Transverse colon (tissue), 4 donors: ENCODE measurements around the gene OLIG1. TPM values are rescaled to one million over a fixed set of nuclear protein-coding genes. Genes with fewer than 3 reads are reported as not detected.

Source experiments
- DNase-seq: peaks from one replicate; pipeline ENCODE4 v3.0.0-alpha.2; 2019
- H3K27ac ChIP-seq, 4 donors: fragments of 200-600 bp; sonication (generic); 2 replicates each; pipeline ENCODE4 v1.5.1; 2016 to 2018; ENCODE audit warnings: inconsistent platforms in 4 of 4
- H3K27me3 ChIP-seq: fragments of 200-600 bp; sonication (generic); 2 replicates; pipeline ENCODE4 v1.5.1; 2017; ENCODE audit warnings: inconsistent platforms
- H3K36me3 ChIP-seq, 4 donors: fragments of 200-600 bp; sonication (generic); 2 replicates each; pipeline ENCODE4 v1.5.1; 2017 to 2019; ENCODE audit warnings: inconsistent platforms in 4 of 4
- H3K4me1 ChIP-seq, 4 donors: fragments of 200-600 bp; sonication (generic); 2 replicates each; pipeline ENCODE4 v1.5.1; 2017 to 2020; ENCODE audit warnings: inconsistent platforms in 4 of 4
- H3K4me3 ChIP-seq, 4 donors: fragments of 200-600 bp; sonication (generic); 1 replicate in 1 of 4; 2 replicates in 3 of 4; pipeline versions ENCODE4 v1.5.1 to v1.6.1; 2017 to 2019; ENCODE audit warnings: inconsistent platforms in 4 of 4
- H3K9me3 ChIP-seq, 2 donors: fragments of 200-600 bp; sonication (generic); 2 replicates each; pipeline ENCODE4 v1.5.1; 2017 to 2019; ENCODE audit warnings: inconsistent platforms in 2 of 2
- EP300 ChIP-seq: sonication (generic); formaldehyde crosslinking; IDR thresholded peaks from one replicate; pipeline ENCODE4 v1.6.1; 2017; ENCODE audit warnings: antibody characterized with exemption, low read depth
- POLR2A ChIP-seq: fragments of 450-650 bp; IDR thresholded peaks from one replicate; pipeline ENCODE4 v1.6.1; 2016; ENCODE audit warnings: antibody characterized with exemption, mild to moderate bottlenecking, moderate library complexity
- POLR2AphosphoS5 ChIP-seq, 3 donors: sonication (generic); formaldehyde crosslinking; IDR thresholded peaks; one replicate each; pipeline ENCODE4 v1.6.1; 2016; ENCODE audit warnings: antibody characterized with exemption in 3 of 3
- WGBS, 2 donors: methylation state at CpG; one replicate each; pipeline ENCODE4 v1.1.5; 2018; ENCODE audit warnings: low coverage in 1 of 2; 5-methylcytosine and 5-hydroxymethylcytosine counted together
- in situ Hi-C, 4 donors: fragments of 200-750 bp; cut with MboI; loops; one replicate each; pipeline versions ENCODE4 v1.15.0 to v1.15.1; 2017; ENCODE audit warnings: low sequenced_read_pairs in 3 of 4, low pct_ligation_motif_present in 1 of 4, low pct_unique_long_range_greater_than_20kb in 1 of 4
- intact Hi-C: fragments of 100-400 bp; cut with DNase I; formaldehyde crosslinking; loops from one replicate; pipeline ENCODE4 v1.15.1; 2023; ENCODE audit warnings: low total_unique reads
- total RNA-seq, 4 donors: library from RNA; depleted of rRNA; stranded (reverse); fragments of >200 nt; gene quantifications; one replicate each; pipeline ENCODE4 v1.1.0, GENCODE V29; 2016
- TF ChIP-seq, protein P1 (sequence below), 5 experiments: fragments of 200-600 bp in 3 of 5; fragments of 450-650 bp in 2 of 5; sonication (generic) in 3 of 5; IDR thresholded peaks; 1 replicate in 2 of 5; 2 replicates in 3 of 5; pipeline ENCODE4 v1.5.1; 2016 to 2017; ENCODE audit warnings: antibody characterized with exemption in 5 of 5, inconsistent platforms in 3 of 5, mild to moderate bottlenecking in 2 of 5, moderate library complexity in 1 of 5

The OLIG1 gene, protein sequence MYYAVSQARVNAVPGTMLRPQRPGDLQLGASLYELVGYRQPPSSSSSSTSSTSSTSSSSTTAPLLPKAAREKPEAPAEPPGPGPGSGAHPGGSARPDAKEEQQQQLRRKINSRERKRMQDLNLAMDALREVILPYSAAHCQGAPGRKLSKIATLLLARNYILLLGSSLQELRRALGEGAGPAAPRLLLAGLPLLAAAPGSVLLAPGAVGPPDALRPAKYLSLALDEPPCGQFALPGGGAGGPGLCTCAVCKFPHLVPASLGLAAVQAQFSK
- not detected for total RNA-seq

GRCh38 chr21:33069994-33070743 lies at the start of gene OLIG1:
TSS of gene OLIG1 (plus strand) at chr21:33070141. CDS start at chr21:33070247, 106 bp downstream.
- Histone ChIP-seq H3K27me3 (peaks cover 100% of the 10 kb centered on the region), H3K4me1 (peaks cover 11 to 25% (median 24%) of the 10 kb centered on the region in 4 donors), H3K36me3 (no peaks in the 10 kb centered on the region), H3K27ac (no peak within 1 kb of the TSS), H3K4me3 (peak within 1 kb of the TSS in 2 of 4 donors; percentile 23 to 46), H3K9me3 (peaks cover 0 to 6% of the 10 kb centered on the region in 2 donors)
- intact Hi-C loops (no loop called here), in situ Hi-C loops (no loop called here)
- no peak for DNase-seq
- TF ChIP-seq POLR2AphosphoS5 (IDR thresholded peaks at IDR 0.05) = no peak
- no peak for TF ChIP-seq EP300
- TF ChIP-seq, protein P1, sequence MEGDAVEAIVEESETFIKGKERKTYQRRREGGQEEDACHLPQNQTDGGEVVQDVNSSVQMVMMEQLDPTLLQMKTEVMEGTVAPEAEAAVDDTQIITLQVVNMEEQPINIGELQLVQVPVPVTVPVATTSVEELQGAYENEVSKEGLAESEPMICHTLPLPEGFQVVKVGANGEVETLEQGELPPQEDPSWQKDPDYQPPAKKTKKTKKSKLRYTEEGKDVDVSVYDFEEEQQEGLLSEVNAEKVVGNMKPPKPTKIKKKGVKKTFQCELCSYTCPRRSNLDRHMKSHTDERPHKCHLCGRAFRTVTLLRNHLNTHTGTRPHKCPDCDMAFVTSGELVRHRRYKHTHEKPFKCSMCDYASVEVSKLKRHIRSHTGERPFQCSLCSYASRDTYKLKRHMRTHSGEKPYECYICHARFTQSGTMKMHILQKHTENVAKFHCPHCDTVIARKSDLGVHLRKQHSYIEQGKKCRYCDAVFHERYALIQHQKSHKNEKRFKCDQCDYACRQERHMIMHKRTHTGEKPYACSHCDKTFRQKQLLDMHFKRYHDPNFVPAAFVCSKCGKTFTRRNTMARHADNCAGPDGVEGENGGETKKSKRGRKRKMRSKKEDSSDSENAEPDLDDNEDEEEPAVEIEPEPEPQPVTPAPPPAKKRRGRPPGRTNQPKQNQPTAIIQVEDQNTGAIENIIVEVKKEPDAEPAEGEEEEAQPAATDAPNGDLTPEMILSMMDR (IDR thresholded peaks at IDR 0.05) = no peak
- TF ChIP-seq POLR2A = no peak
- 5% methylated on average over 44 of the region's 82 CpGs; no CpG with 5 or more reads in 1 of the 2 donors for WGBS, 2 donors

- Histone ChIP-seq H3K27me3 (peaks cover 98% of the 10 kb centered on the region), H3K4me3 (no peak overlapping the region), H3K9me3 (no peaks in the 10 kb centered on the region), H3K27ac (no peak overlapping the region), H3K4me1 (peaks cover 0 to 32% (median 13%) of the 10 kb centered on the region in 4 donors), H3K36me3 (no peaks in the 10 kb centered on the region)
- WGBS, 2 donors = 10% methylated on average over 15 of the region's 16 CpGs; no CpG with 5 or more reads in 1 of the 2 donors
- TF ChIP-seq POLR2AphosphoS5 (IDR thresholded peaks at IDR 0.05) (no peak), POLR2A (no peak)
- TF ChIP-seq, protein P1 (IDR thresholded peaks at IDR 0.05) = no peak
- no peak for DNase-seq
- intact Hi-C loops (no loop called here), in situ Hi-C loops (no loop called here)
Measured at GRCh38 chr21:33020558-33021100, 49.3 kb upstream of the OLIG1 start.

DNA sequence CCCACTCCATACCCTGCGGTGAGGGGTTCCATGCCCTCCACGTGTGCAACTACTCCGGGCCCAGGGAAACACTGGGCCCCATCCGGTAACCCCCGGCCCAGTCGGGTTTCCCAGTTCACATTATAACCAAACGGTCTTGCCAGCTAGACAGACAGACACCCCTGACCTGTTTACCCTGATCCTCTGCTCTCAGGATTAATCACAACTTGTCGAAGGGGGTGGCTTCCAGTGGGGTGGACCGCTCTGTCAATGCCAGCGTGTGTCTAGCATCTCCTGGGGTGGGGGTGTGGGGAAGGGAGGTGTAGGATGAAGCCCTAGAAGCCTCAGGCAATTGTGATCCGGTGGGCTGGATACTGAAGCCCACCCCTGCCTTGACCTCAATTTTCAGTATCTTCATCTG lies 48.8 kb upstream of the OLIG1 start:
- no peaks in the 10 kb centered on the region for H3K36me3 ChIP-seq
- no peak overlapping the region for H3K4me3 ChIP-seq
- in situ Hi-C loops (no loop called here), intact Hi-C loops (no loop called here)
- WGBS, 2 donors = 30% methylated on average over 11 of the region's 11 CpGs; no CpG with 5 or more reads in 1 of the 2 donors
- peaks cover 0 to 37% (median 13%) of the 10 kb centered on the region in 4 donors for H3K4me1 ChIP-seq
- H3K9me3 ChIP-seq = no peaks in the 10 kb centered on the region
- DNase-seq = no peak
- H3K27me3 ChIP-seq = peaks cover 100% of the 10 kb centered on the region
- no peak for TF ChIP-seq POLR2A
- no peak for TF ChIP-seq EP300
- H3K27ac ChIP-seq = no peak overlapping the region

DNA sequence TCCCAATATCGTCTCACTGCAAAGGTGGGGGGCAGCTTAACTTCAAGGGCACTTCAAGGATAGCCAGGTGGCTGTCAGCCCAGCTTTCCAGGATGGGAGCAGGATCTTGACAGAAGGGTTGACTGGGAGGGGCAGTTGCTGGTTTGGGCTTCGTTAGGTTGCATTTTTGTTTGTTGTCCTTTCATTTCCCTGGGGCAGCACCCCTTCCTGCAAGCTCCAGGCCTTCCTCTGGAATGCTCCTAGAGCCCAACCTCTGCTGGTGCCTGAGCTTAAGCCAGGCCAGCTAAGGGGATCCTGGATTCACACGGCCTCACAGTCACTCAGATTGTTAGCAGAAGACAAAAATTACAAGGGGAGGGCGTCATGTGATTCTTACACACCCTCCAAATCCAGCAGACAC lies 48.3 kb upstream of the OLIG1 start:
- no peak for TF ChIP-seq POLR2AphosphoS5 (IDR thresholded peaks at IDR 0.05)
- TF ChIP-seq, protein P1 (IDR thresholded peaks at IDR 0.05) = no peak
- no peak for TF ChIP-seq EP300
- no peak for TF ChIP-seq POLR2A
- Histone ChIP-seq H3K9me3 (no peaks in the 10 kb centered on the region), H3K4me1 (peaks cover 0 to 42% (median 13%) of the 10 kb centered on the region in 4 donors), H3K4me3 (no peak overlapping the region), H3K27ac (no peak overlapping the region), H3K36me3 (no peaks in the 10 kb centered on the region), H3K27me3 (peaks cover 100% of the 10 kb centered on the region)
- intact Hi-C loops (no loop called here), in situ Hi-C loops (no loop called here)
- WGBS, 2 donors = 0 to 24% methylated on average over 1 to 4 of the region's 4 CpGs
- no peak for DNase-seq
